ENCODE data around the gene RRM2. TPM values are rescaled to one million over a fixed set of nuclear protein-coding genes. Genes with fewer than 3 reads are reported as not detected.

RRM2 gene
- total RNA-seq, 1 donor from 2014 or later: 2.3 TPM

DNA sequence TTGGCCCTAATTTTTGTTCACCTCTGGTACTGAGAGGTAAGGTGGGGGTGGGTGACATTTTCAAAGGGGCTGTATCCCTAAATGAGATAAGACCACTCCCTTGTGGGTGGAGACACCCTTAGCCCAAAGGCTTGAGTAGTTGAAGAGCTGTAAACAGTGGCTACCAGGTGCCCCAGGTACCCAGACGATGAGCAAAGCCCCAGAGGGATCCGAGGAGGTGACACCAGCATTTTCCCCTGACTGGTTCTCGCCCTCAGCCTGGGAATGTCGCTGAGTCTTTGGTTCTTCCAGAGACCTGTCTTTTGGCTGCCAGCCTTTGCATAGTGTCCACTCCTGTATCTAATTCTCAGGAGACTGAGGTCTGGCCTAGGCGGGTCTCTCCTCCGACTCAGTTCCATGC is 36.5 kb downstream of the RRM2 start:
- DNase-seq: no peak
- no peak for ATAC-seq
- TF ChIP-seq, protein P1, sequence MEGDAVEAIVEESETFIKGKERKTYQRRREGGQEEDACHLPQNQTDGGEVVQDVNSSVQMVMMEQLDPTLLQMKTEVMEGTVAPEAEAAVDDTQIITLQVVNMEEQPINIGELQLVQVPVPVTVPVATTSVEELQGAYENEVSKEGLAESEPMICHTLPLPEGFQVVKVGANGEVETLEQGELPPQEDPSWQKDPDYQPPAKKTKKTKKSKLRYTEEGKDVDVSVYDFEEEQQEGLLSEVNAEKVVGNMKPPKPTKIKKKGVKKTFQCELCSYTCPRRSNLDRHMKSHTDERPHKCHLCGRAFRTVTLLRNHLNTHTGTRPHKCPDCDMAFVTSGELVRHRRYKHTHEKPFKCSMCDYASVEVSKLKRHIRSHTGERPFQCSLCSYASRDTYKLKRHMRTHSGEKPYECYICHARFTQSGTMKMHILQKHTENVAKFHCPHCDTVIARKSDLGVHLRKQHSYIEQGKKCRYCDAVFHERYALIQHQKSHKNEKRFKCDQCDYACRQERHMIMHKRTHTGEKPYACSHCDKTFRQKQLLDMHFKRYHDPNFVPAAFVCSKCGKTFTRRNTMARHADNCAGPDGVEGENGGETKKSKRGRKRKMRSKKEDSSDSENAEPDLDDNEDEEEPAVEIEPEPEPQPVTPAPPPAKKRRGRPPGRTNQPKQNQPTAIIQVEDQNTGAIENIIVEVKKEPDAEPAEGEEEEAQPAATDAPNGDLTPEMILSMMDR (IDR thresholded peaks at IDR 0.05): no peak
- Histone ChIP-seq H3K27me3 (no peaks in the 10 kb centered on the region), H3K36me3 (no peaks in the 10 kb centered on the region), H3K4me1 (no peaks in the 10 kb centered on the region), H3K9me3 (no peaks in the 10 kb centered on the region), H3K27ac (no peak overlapping the region), H3K4me3 (no peak overlapping the region)
- intact Hi-C loops (cut with DNase I): no loop called here

DNA sequence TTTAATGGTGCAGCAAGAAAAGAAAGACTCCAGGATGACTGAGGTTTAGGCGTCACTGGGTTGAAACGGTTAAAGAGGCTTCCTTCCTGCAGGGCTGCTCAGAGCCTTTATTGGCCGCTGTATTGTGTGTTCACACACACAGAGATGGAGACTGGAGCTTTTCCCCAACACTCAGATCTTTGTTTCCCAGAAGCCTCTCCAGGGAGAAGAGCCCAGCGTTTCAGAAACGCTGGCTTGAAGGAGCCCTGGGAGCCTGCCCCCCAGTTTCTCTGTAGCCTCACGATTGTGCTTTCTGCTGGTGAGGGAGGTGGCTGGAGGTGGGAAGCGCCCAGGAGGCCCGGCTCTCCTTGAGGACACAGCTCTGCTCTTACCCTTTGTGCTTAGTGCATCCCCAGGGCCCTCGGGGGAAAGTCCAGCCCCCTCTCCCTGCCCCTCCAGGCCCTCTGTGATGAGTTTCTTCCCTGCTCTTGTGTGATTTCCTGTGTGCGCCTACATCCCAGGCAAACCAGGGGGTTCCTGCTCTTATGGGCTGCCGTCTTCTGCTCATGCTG is 37.1 kb downstream of the RRM2 start:
- ATAC-seq (no peak), DNase-seq (no peak)
- H3K4me3 ChIP-seq: no peak overlapping the region
- H3K36me3 ChIP-seq: no peaks in the 10 kb centered on the region
- H3K27me3 ChIP-seq: no peaks in the 10 kb centered on the region
- intact Hi-C loops (cut with DNase I): no loop called here
- TF ChIP-seq, protein P1 (IDR thresholded peaks at IDR 0.05): no peak
- no peaks in the 10 kb centered on the region for H3K4me1 ChIP-seq
- no peaks in the 10 kb centered on the region for H3K9me3 ChIP-seq
- H3K27ac ChIP-seq: no peak overlapping the region

DNA sequence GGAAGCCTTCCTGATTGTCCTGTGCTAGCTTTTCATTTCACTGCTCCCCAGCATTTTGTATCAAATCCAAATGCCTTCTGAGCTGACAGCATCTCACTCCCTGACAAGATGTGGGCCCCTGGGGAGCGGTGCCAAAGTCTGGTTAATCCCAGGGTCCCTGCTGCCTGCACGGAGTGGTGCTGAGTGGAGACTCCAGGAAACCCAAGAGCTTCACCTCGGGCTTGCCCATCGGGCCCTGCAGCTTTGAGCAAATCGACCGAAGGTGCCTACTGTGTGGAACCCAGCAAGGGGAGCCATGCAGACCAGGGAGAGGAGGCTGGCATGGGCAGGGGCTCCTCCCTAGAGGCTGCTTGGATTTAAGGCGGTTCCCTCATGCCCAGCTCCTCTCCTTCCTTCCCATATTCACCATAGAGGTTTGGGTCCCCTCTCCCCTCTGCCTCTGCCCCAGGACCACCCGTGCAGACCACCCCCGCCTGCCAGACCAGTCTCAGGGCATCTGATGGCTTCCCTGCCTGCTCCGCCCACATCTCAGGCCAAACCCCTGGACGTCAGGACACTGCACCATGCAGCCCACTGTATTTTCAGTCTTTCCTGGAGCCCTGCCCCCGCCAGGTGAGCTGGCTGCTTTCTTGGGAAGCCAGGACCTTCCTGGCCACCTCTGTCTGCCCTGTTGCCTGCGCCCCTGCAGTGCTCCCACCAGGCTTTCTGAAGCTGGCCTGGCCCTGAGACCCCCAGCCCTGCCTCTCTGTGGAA is 37.8 kb downstream of the RRM2 start:
- intact Hi-C loops (cut with DNase I): no loop called here
- H3K36me3 ChIP-seq: no peaks in the 10 kb centered on the region
- no peaks in the 10 kb centered on the region for H3K9me3 ChIP-seq
- TF ChIP-seq, protein P1 (IDR thresholded peaks at IDR 0.05): no peak
- H3K27me3 ChIP-seq: no peaks in the 10 kb centered on the region
- no peak overlapping the region for H3K4me3 ChIP-seq
- no peak overlapping the region for H3K27ac ChIP-seq
- ATAC-seq (no peak), DNase-seq (no peak)
- no peaks in the 10 kb centered on the region for H3K4me1 ChIP-seq

DNA sequence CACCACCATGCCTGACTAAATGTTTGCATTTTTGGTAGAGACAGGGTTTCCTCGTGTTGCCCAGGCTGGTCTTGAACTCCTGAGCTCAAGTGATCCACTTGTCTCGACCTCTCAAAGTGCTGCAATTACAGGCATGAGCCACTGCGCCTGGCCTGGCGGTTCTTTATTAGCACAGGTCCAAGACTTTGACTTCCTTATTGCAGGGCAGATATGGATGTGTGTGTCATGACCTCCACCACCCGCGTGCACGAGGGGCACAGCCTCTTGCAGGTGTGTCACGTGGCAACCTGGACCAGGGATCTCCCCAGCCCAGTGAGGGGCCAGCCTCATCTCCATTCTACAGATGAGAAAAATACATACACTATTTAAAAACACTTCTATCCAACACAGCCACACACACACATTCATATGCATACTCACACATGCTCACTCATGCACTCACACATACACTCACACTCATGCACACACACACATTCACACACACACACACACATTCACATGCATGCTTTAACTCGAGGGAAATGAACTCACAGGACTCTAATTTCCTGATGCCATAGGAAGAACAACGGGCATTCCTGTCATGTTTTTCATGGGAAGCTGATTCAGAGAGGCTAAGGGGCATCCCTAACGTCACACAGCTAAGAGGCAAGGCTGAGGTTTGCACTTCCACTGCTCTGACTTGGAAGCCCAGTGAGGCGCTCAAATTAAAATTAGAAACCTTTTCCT is 38.8 kb downstream of the RRM2 start:
- no peaks in the 10 kb centered on the region for H3K4me1 ChIP-seq
- TF ChIP-seq, protein P1 (IDR thresholded peaks at IDR 0.05): no peak
- no peak overlapping the region for H3K27ac ChIP-seq
- no peaks in the 10 kb centered on the region for H3K9me3 ChIP-seq
- no peaks in the 10 kb centered on the region for H3K36me3 ChIP-seq
- H3K27me3 ChIP-seq: no peaks in the 10 kb centered on the region
- DNase-seq (no peak), ATAC-seq (no peak)
- intact Hi-C loops (cut with DNase I): no loop called here
- no peak overlapping the region for H3K4me3 ChIP-seq

DNA sequence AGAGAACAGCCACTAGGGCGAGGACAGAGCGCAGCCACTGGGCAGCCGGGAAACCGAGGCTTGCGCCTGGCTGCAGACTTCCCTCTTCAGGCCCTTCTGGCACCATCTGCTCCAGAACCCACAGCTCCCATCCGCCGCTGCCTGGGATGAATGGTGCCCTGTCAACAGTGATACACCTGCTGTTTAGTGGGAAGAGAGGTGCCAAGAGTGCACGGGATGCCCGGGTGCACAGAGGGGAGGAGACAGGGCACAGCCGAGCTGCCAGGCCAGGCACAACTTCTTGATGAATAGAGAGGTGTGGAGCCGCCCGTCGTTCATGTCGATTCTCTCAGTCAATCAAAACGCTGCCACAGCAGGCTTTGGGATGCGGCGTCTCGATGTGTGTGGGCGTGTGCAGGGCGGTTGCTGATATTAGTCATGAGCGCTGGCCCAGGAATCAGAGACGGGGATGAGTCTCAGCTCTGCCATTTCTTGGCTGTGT is 39.5 kb downstream of the RRM2 start:
- H3K4me1 ChIP-seq: no peaks in the 10 kb centered on the region
- no peak overlapping the region for H3K27ac ChIP-seq
- intact Hi-C loops (cut with DNase I): no loop called here
- TF ChIP-seq, protein P1 (IDR thresholded peaks at IDR 0.05): no peak
- no peak for DNase-seq
- H3K9me3 ChIP-seq: no peaks in the 10 kb centered on the region
- H3K4me3 ChIP-seq: no peak overlapping the region
- ATAC-seq: no peak
- H3K27me3 ChIP-seq: no peaks in the 10 kb centered on the region
- no peaks in the 10 kb centered on the region for H3K36me3 ChIP-seq

Measured in upper lobe of right lung (tissue), 1 donor.